ENCODE data around the gene PPP1R12C. TPM values are rescaled to one million over a fixed set of nuclear protein-coding genes. Genes with fewer than 3 reads are reported as not detected.
"Not testable (repeated sequence)": the region's sequence is repeated elsewhere in the genome, so short reads cannot be mapped to it uniquely, and the experiment has no call there.

Gene PPP1R12C
- total RNA-seq, 1 donor from 2014 or later, result 24.5 TPM

- no peaks in the 10 kb centered on the region for H3K27me3 ChIP-seq (ENCODE audit: control insufficient read depth in 3 of 3, insufficient read depth in 3 of 3, low read length in 3 of 3)
- peaks cover 9 to 12% (median 11%) of the 10 kb centered on the region in 3 donors for H3K36me3 ChIP-seq (ENCODE audit: control insufficient read depth in 3 of 3, insufficient read depth in 3 of 3, low read length in 3 of 3)
- peak overlapping the region in 2 of 3 donors; percentile 40 to 92 for H3K9ac ChIP-seq (ENCODE audit: low read depth in 1 of 3, low read length in 3 of 3)
- peaks cover 40 to 51% (median 41%) of the 10 kb centered on the region in 3 donors for H3K4me1 ChIP-seq (ENCODE audit: control insufficient read depth in 3 of 3, insufficient read depth in 3 of 3, low read length in 3 of 3)
- peak overlapping the region; percentile 86 for H3K27ac ChIP-seq (ENCODE audit: low read depth, low read length)
- no peaks in the 10 kb centered on the region for H3K9me3 ChIP-seq (ENCODE audit: control insufficient read depth in 3 of 3, low read length in 3 of 3)
- H3K4me3 ChIP-seq (ENCODE audit: low read length in 3 of 3), result no peak overlapping the region
Measured at GRCh38 chr19:55112246-55112776, 5.1 kb downstream of the PPP1R12C start.

GRCh38 chr19:55111238-55111831, 6.1 kb downstream of the PPP1R12C start:
- H3K27me3 ChIP-seq (ENCODE audit: control insufficient read depth in 3 of 3, insufficient read depth in 3 of 3, low read length in 3 of 3), result no peaks in the 10 kb centered on the region
- H3K36me3 ChIP-seq (ENCODE audit: control insufficient read depth in 3 of 3, insufficient read depth in 3 of 3, low read length in 3 of 3), result peaks cover 11 to 16% (median 14%) of the 10 kb centered on the region in 3 donors
- H3K4me1 ChIP-seq (ENCODE audit: control insufficient read depth in 3 of 3, insufficient read depth in 3 of 3, low read length in 3 of 3), result peaks cover 34 to 45% (median 34%) of the 10 kb centered on the region in 3 donors
- H3K9ac ChIP-seq (ENCODE audit: low read depth in 1 of 3, low read length in 3 of 3), result peak overlapping the region in 1 of 3 donors; percentile 50
- H3K9me3 ChIP-seq (ENCODE audit: control insufficient read depth in 3 of 3, low read length in 3 of 3), result no peaks in the 10 kb centered on the region
- peak overlapping the region; percentile 28 for H3K27ac ChIP-seq (ENCODE audit: low read depth, low read length)
- no peak overlapping the region for H3K4me3 ChIP-seq (ENCODE audit: low read length in 3 of 3)

- H3K36me3 ChIP-seq (ENCODE audit: control insufficient read depth in 3 of 3, insufficient read depth in 3 of 3, low read length in 3 of 3), result peaks cover 11 to 20% (median 16%) of the 10 kb centered on the region in 3 donors
- peaks cover 19 to 30% (median 22%) of the 10 kb centered on the region in 3 donors for H3K4me1 ChIP-seq (ENCODE audit: control insufficient read depth in 3 of 3, insufficient read depth in 3 of 3, low read length in 3 of 3)
- H3K9ac ChIP-seq (ENCODE audit: low read depth in 1 of 3, low read length in 3 of 3), result no peak overlapping the region
- no peak overlapping the region for H3K27ac ChIP-seq (ENCODE audit: low read depth, low read length)
- H3K4me3 ChIP-seq (ENCODE audit: low read length in 3 of 3), result no peak overlapping the region
- no peaks in the 10 kb centered on the region for H3K27me3 ChIP-seq (ENCODE audit: control insufficient read depth in 3 of 3, insufficient read depth in 3 of 3, low read length in 3 of 3)
- no peaks in the 10 kb centered on the region for H3K9me3 ChIP-seq (ENCODE audit: control insufficient read depth in 3 of 3, low read length in 3 of 3)
Measured at GRCh38 chr19:55109527-55110291, 7.7 kb downstream of the PPP1R12C start.

- H3K27me3 ChIP-seq (ENCODE audit: control insufficient read depth in 3 of 3, insufficient read depth in 3 of 3, low read length in 3 of 3); H3K9ac ChIP-seq (ENCODE audit: low read depth in 1 of 3, low read length in 3 of 3); H3K9me3 ChIP-seq (ENCODE audit: control insufficient read depth in 3 of 3, low read length in 3 of 3); H3K27ac ChIP-seq (ENCODE audit: low read depth, low read length); H3K4me3 ChIP-seq (ENCODE audit: low read length in 3 of 3); H3K4me1 ChIP-seq (ENCODE audit: control insufficient read depth in 3 of 3, insufficient read depth in 3 of 3, low read length in 3 of 3): not testable (repeated sequence)
- peaks cover 24 to 29% (median 27%) of the 10 kb centered on the region in 3 donors for H3K36me3 ChIP-seq (ENCODE audit: control insufficient read depth in 3 of 3, insufficient read depth in 3 of 3, low read length in 3 of 3)
Measured at GRCh38 chr19:55107252-55107651, 10.2 kb downstream of the PPP1R12C start.

GRCh38 chr19:55106591-55106990, 10.8 kb downstream of the PPP1R12C start:
- no peak overlapping the region for H3K27ac ChIP-seq (ENCODE audit: low read depth, low read length)
- no peaks in the 10 kb centered on the region for H3K27me3 ChIP-seq (ENCODE audit: control insufficient read depth in 3 of 3, insufficient read depth in 3 of 3, low read length in 3 of 3)
- no peak overlapping the region for H3K4me3 ChIP-seq (ENCODE audit: low read length in 3 of 3)
- peaks cover 0 to 3% (median 3%) of the 10 kb centered on the region in 3 donors for H3K4me1 ChIP-seq (ENCODE audit: control insufficient read depth in 3 of 3, insufficient read depth in 3 of 3, low read length in 3 of 3)
- H3K9me3 ChIP-seq (ENCODE audit: control insufficient read depth in 3 of 3, low read length in 3 of 3), result no peaks in the 10 kb centered on the region
- peaks cover 30 to 35% (median 32%) of the 10 kb centered on the region in 3 donors for H3K36me3 ChIP-seq (ENCODE audit: control insufficient read depth in 3 of 3, insufficient read depth in 3 of 3, low read length in 3 of 3)
- H3K9ac ChIP-seq (ENCODE audit: low read depth in 1 of 3, low read length in 3 of 3), result no peak overlapping the region

GRCh38 chr19:55105237-55105636, 12.2 kb downstream of the PPP1R12C start:
- Histone ChIP-seq H3K36me3 (ENCODE audit: control insufficient read depth in 3 of 3, insufficient read depth in 3 of 3, low read length in 3 of 3) (peaks cover 34 to 41% (median 36%) of the 10 kb centered on the region in 3 donors), H3K27ac (ENCODE audit: low read depth, low read length) (no peak overlapping the region), H3K9ac (ENCODE audit: low read depth in 1 of 3, low read length in 3 of 3) (no peak overlapping the region), H3K4me3 (ENCODE audit: low read length in 3 of 3) (no peak overlapping the region), H3K27me3 (ENCODE audit: control insufficient read depth in 3 of 3, insufficient read depth in 3 of 3, low read length in 3 of 3) (no peaks in the 10 kb centered on the region), H3K9me3 (ENCODE audit: control insufficient read depth in 3 of 3, low read length in 3 of 3) (no peaks in the 10 kb centered on the region), H3K4me1 (ENCODE audit: control insufficient read depth in 3 of 3, insufficient read depth in 3 of 3, low read length in 3 of 3) (peaks cover 0 to 3% (median 0%) of the 10 kb centered on the region in 3 donors)

- Histone ChIP-seq H3K36me3 (ENCODE audit: control insufficient read depth in 3 of 3, insufficient read depth in 3 of 3, low read length in 3 of 3) (peaks cover 29 to 40% (median 35%) of the 10 kb centered on the region in 3 donors), H3K27me3 (ENCODE audit: control insufficient read depth in 3 of 3, insufficient read depth in 3 of 3, low read length in 3 of 3) (peaks cover 0 to 4% (median 0%) of the 10 kb centered on the region in 3 donors), H3K9me3 (ENCODE audit: control insufficient read depth in 3 of 3, low read length in 3 of 3) (no peaks in the 10 kb centered on the region), H3K4me1 (ENCODE audit: control insufficient read depth in 3 of 3, insufficient read depth in 3 of 3, low read length in 3 of 3) (peaks cover 6 to 16% (median 15%) of the 10 kb centered on the region in 3 donors), H3K27ac (ENCODE audit: low read depth, low read length) (no peak overlapping the region), H3K4me3 (ENCODE audit: low read length in 3 of 3) (no peak overlapping the region), H3K9ac (ENCODE audit: low read depth in 1 of 3, low read length in 3 of 3) (no peak overlapping the region)
Measured at GRCh38 chr19:55103190-55103589, 14.2 kb downstream of the PPP1R12C start.

GRCh38 chr19:55101261-55101660, 16.2 kb downstream of the PPP1R12C start:
- peaks cover 0 to 4% (median 0%) of the 10 kb centered on the region in 3 donors for H3K27me3 ChIP-seq (ENCODE audit: control insufficient read depth in 3 of 3, insufficient read depth in 3 of 3, low read length in 3 of 3)
- H3K27ac ChIP-seq (ENCODE audit: low read depth, low read length), result no peak overlapping the region
- peaks cover 6 to 16% (median 15%) of the 10 kb centered on the region in 3 donors for H3K4me1 ChIP-seq (ENCODE audit: control insufficient read depth in 3 of 3, insufficient read depth in 3 of 3, low read length in 3 of 3)
- no peaks in the 10 kb centered on the region for H3K9me3 ChIP-seq (ENCODE audit: control insufficient read depth in 3 of 3, low read length in 3 of 3)
- H3K9ac ChIP-seq (ENCODE audit: low read depth in 1 of 3, low read length in 3 of 3), result no peak overlapping the region
- peaks cover 29 to 37% (median 35%) of the 10 kb centered on the region in 3 donors for H3K36me3 ChIP-seq (ENCODE audit: control insufficient read depth in 3 of 3, insufficient read depth in 3 of 3, low read length in 3 of 3)
- no peak overlapping the region for H3K4me3 ChIP-seq (ENCODE audit: low read length in 3 of 3)

GRCh38 chr19:55099557-55100506, 17.6 kb downstream of the PPP1R12C start:
- Histone ChIP-seq H3K4me3 (ENCODE audit: low read length in 3 of 3) (peak overlapping the region in 1 of 3 donors; percentile 22), H3K9ac (ENCODE audit: low read depth in 1 of 3, low read length in 3 of 3) (peak overlapping the region in 2 of 3 donors; percentile 8 to 20), H3K36me3 (ENCODE audit: control insufficient read depth in 3 of 3, insufficient read depth in 3 of 3, low read length in 3 of 3) (peaks cover 33 to 42% (median 36%) of the 10 kb centered on the region in 3 donors), H3K9me3 (ENCODE audit: control insufficient read depth in 3 of 3, low read length in 3 of 3) (no peaks in the 10 kb centered on the region), H3K27ac (ENCODE audit: low read depth, low read length) (peak overlapping the region; percentile 48), H3K4me1 (ENCODE audit: control insufficient read depth in 3 of 3, insufficient read depth in 3 of 3, low read length in 3 of 3) (peaks cover 6 to 20% (median 15%) of the 10 kb centered on the region in 3 donors), H3K27me3 (ENCODE audit: control insufficient read depth in 3 of 3, insufficient read depth in 3 of 3, low read length in 3 of 3) (peaks cover 0 to 4% (median 0%) of the 10 kb centered on the region in 3 donors)

All from skeletal muscle tissue (tissue), 4 donors.